Body of pancreas (tissue), 4 donors: ENCODE data around the gene EPC2. TPM values are rescaled to one million over a fixed set of nuclear protein-coding genes. Genes with fewer than 3 reads are reported as not detected.

Experiments
- ATAC-seq: fragments of 150-250 bp; one replicate; pipeline ENCODE4 v1.9.1; 2016
- DNase-seq, 4 donors: peaks; one replicate each; pipeline ENCODE4 v3.0.0-alpha.2; 2019
- H3K27ac ChIP-seq, 4 donors: fragments of 200-600 bp; sonication (generic); 1 replicate in 3 of 4; 2 replicates in 1 of 4; pipeline versions ENCODE4 v1.5.1 to v1.6.1; 2016 to 2019; ENCODE audit warnings: mild to moderate bottlenecking in 1 of 4, mixed read lengths in 1 of 4, moderate library complexity in 1 of 4
- H3K27me3 ChIP-seq, 2 donors: fragments of 200-600 bp; sonication (generic); one replicate each; pipeline ENCODE4 v1.6.0; 2016; ENCODE audit warnings: mild to moderate bottlenecking in 1 of 2
- H3K36me3 ChIP-seq, 2 donors: fragments of 200-600 bp; sonication (generic); replicated peaks in 1 of 2; 2 replicates each; pipeline ENCODE4 v1.5.1; 2016; ENCODE audit warnings: low read depth in 2 of 2; ENCODE audit not compliant: insufficient read depth in 1 of 2
- H3K4me1 ChIP-seq: fragments of 200-600 bp; sonication (generic); one replicate; pipeline ENCODE4 v1.6.0; 2016
- H3K4me3 ChIP-seq, 2 donors: fragments of 200-600 bp; sonication (generic); 1 replicate in 1 of 2; 2 replicates in 1 of 2; pipeline ENCODE4 v1.5.1; 2016 to 2019
- H3K9me3 ChIP-seq, 3 donors: fragments of 200-600 bp; sonication (generic); 1 replicate in 2 of 3; 2 replicates in 1 of 3; pipeline ENCODE4 v1.5.1; 2016
- CTCF ChIP-seq, 7 experiments: fragments of 450-650 bp in 4 of 7; fragments of 200-600 bp in 3 of 7; sonication (generic) in 3 of 7; IDR thresholded peaks; one replicate each; pipeline ENCODE4 v1.5.1; 2016 to 2019; ENCODE audit warnings: antibody characterized with exemption in 7 of 7
- POLR2A ChIP-seq, 3 donors: fragments of 450-650 bp; IDR thresholded peaks; one replicate each; pipeline ENCODE4 v1.6.1; 2016; ENCODE audit warnings: antibody characterized with exemption in 3 of 3, mild to moderate bottlenecking in 2 of 3
- WGBS, 2 donors: methylation state at CpG; one replicate each; pipeline ENCODE4 v1.1.5; 2017; 5-methylcytosine and 5-hydroxymethylcytosine counted together
- intact Hi-C: fragments of 100-400 bp; cut with DNase I; formaldehyde crosslinking; loops from one replicate; pipeline ENCODE4 v1.15.1; 2023
- total RNA-seq, 2 donors: library from RNA; depleted of rRNA; stranded (reverse); fragments of >200 nt; gene quantifications; one replicate each; pipeline ENCODE4 v1.1.0, GENCODE V29; 2016

Gene EPC2
- total RNA-seq, 2 donors from 2014 or later: 19.2 to 21.1 TPM

- H3K27me3 ChIP-seq: no peaks in the 10 kb centered on the region
- H3K27ac ChIP-seq: no peak overlapping the region
- H3K4me3 ChIP-seq: no peak overlapping the region
- no peak for ATAC-seq
- H3K36me3 ChIP-seq: no peaks in the 10 kb centered on the region
- H3K9me3 ChIP-seq: no peaks in the 10 kb centered on the region
- H3K4me1 ChIP-seq: no peaks in the 10 kb centered on the region
- no peak for DNase-seq
- TF ChIP-seq CTCF (IDR thresholded peaks at IDR 0.05): no peak
- TF ChIP-seq POLR2A (IDR thresholded peaks at IDR 0.05): no peak
- intact Hi-C loops: no loop called here
Measured at GRCh38 chr2:148730085-148730484, 85.5 kb downstream of the EPC2 start.

GRCh38 chr2:148737742-148738141 is 93.2 kb downstream of the EPC2 start:
- no peaks in the 10 kb centered on the region for H3K9me3 ChIP-seq
- TF ChIP-seq CTCF (IDR thresholded peaks at IDR 0.05): no peak
- TF ChIP-seq POLR2A (IDR thresholded peaks at IDR 0.05): no peak
- no peaks in the 10 kb centered on the region for H3K27me3 ChIP-seq
- ATAC-seq (no peak), DNase-seq (no peak)
- intact Hi-C loops: no loop called here
- H3K4me3 ChIP-seq: no peak overlapping the region
- 91 to 95% methylated on average over 5 of the region's 5 CpGs for WGBS, 2 donors
- H3K36me3 ChIP-seq: no peaks in the 10 kb centered on the region
- H3K4me1 ChIP-seq: no peaks in the 10 kb centered on the region
- H3K27ac ChIP-seq: no peak overlapping the region

GRCh38 chr2:148739454-148740105 is 95.0 kb downstream of the EPC2 start:
- H3K4me3 ChIP-seq: no peak overlapping the region
- intact Hi-C loops: no loop called here

GRCh38 chr2:148742373-148742772 is 97.8 kb downstream of the EPC2 start:
- 98 to 99% methylated on average over 4 of the region's 4 CpGs for WGBS, 2 donors
- TF ChIP-seq CTCF (IDR thresholded peaks at IDR 0.05) (no peak), POLR2A (IDR thresholded peaks at IDR 0.05) (no peak)
- Histone ChIP-seq H3K36me3 (no peaks in the 10 kb centered on the region), H3K4me1 (peaks cover 13% of the 10 kb centered on the region), H3K27me3 (no peaks in the 10 kb centered on the region), H3K27ac (no peak overlapping the region), H3K9me3 (no peaks in the 10 kb centered on the region), H3K4me3 (no peak overlapping the region)
- DNase-seq (no peak), ATAC-seq (no peak)
- intact Hi-C loops: no loop called here

More at GRCh38 chr2:148739454-148740105, 95.0 kb downstream of the EPC2 start:
- DNase-seq: no peak
- Histone ChIP-seq H3K9me3 (no peaks in the 10 kb centered on the region), H3K27ac (no peak overlapping the region), H3K36me3 (no peaks in the 10 kb centered on the region), H3K27me3 (no peaks in the 10 kb centered on the region), H3K4me1 (no peaks in the 10 kb centered on the region)
- ATAC-seq: no peak
- TF ChIP-seq CTCF (IDR thresholded peaks at IDR 0.05) (no peak), POLR2A (IDR thresholded peaks at IDR 0.05) (no peak)
- WGBS, 2 donors: 67 to 78% methylated on average over 2 of the region's 2 CpGs
